Measurements from ENCODE around the gene CNTNAP5.

Gene CNTNAP5

DNA sequence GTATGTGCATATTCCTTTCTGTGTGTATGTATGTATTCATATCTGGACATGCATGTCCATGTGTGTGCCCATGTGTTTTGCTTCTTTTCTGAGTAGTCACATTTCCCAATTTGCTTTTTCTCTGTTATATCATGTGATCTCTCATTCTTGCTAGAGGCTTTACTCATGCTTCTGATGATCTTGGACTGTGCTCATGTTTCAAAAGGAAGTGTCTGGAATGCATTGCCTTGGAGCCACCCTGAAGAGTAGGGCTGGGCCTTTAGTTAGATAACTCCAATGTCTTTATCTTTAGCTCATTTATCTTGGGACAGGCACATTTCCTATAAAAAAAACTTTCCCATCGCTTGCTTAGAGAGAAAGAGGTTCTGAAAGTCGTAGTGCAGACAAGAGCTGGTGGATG lies 859.2 kb downstream of the CNTNAP5 start:
- TF ChIP-seq Cebpa-rat (IDR thresholded peaks at IDR 0.05): no peak
- H3K4me2 ChIP-seq: no peak overlapping the region
- H3K36me3 ChIP-seq: no peaks in the 10 kb centered on the region
- no peak overlapping the region for H3K9ac ChIP-seq
- H3K27me3 ChIP-seq: no peaks in the 10 kb centered on the region
- H4K20me1 ChIP-seq: no peaks in the 10 kb centered on the region
- H3K4me3 ChIP-seq: no peak overlapping the region
- H3K4me1 ChIP-seq: no peaks in the 10 kb centered on the region
- no peak overlapping the region for H3K27ac ChIP-seq
- H3K9me3 ChIP-seq (replicated peaks in 1 of 11): no peaks in the 10 kb centered on the region

DNA sequence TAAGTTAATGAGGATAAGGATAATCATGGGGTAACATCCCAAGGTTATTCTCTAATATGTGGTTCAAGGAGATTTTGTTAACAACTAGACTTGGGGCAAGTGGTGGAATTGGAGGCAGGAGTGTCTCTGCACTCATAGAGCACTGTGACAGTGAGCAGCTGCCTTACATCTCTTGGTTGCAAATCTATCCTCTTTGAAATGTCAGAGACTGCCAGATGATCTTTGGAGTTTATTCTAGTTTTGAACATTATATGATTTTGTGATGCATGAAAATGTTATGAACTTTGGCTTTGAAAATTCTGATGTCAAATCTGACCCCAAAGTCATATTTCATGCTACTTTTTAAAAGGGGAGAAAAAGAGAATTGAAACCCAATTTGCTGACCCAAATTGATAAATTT lies 861.1 kb downstream of the CNTNAP5 start:
- no peaks in the 10 kb centered on the region for H3K36me3 ChIP-seq
- H3K9ac ChIP-seq: no peak overlapping the region
- H3K27ac ChIP-seq: no peak overlapping the region
- no peak overlapping the region for H3K4me3 ChIP-seq
- no peaks in the 10 kb centered on the region for H3K9me3 ChIP-seq (replicated peaks in 1 of 11)
- no peaks in the 10 kb centered on the region for H3K4me1 ChIP-seq
- no peaks in the 10 kb centered on the region for H4K20me1 ChIP-seq
- TF ChIP-seq Cebpa-rat (IDR thresholded peaks at IDR 0.05): no peak
- H3K27me3 ChIP-seq: no peaks in the 10 kb centered on the region
- no peak overlapping the region for H3K4me2 ChIP-seq

DNA sequence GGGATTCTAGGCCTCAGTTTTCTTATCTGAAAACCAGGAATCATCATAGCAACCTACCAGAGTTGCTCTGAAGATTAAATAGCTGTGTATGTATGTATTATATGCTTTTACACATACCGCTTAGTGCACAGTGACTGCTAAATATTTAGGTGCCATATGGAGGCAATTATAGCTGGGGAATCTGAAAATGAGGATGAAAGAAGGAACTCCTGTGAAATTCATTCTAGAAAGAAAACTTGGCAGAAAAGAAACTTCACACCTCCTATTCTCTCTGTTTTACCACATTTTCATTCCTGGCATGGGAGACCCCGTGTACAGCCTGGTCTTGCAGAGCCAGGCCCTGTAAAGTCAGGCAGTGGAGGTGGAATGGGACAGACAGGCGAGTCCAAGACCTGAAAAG lies 862.4 kb downstream of the CNTNAP5 start:
- Histone ChIP-seq H3K9me3 (replicated peaks in 1 of 11) (no peaks in the 10 kb centered on the region), H3K9ac (no peak overlapping the region)

DNA sequence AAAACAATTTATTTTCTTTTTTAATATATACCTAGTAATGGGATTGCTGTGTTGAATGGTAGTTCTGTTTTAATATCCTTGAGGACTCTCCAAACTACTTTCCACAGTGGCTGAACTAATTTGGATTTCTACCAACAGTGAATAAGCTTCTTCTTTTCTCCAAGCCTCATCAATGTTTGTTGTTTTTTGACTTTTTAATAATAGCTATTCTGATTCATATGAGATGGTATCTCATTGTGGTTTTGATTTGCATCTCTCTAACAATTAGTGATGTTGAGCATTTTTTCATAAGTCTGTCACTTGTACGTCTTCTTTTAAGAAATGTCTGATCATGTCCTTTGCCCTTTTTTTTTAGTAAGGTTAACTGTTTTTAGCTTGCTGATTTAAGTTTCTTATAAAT lies 863.3 kb downstream of the CNTNAP5 start:
- Histone ChIP-seq H3K4me3 (no peak overlapping the region), H3K36me3 (no peaks in the 10 kb centered on the region), H3K4me1 (no peaks in the 10 kb centered on the region), H3K9me3 (replicated peaks in 1 of 11) (no peaks in the 10 kb centered on the region), H3K9ac (no peak overlapping the region), H3K27ac (no peak overlapping the region), H3K27me3 (no peaks in the 10 kb centered on the region), H3K4me2 (no peak overlapping the region), H4K20me1 (no peaks in the 10 kb centered on the region)
- no peak for TF ChIP-seq Cebpa-rat (IDR thresholded peaks at IDR 0.05)

More for the DNA sequence above, 862.4 kb downstream of the CNTNAP5 start:
- H3K4me2 ChIP-seq: no peak overlapping the region
- H3K27me3 ChIP-seq: no peaks in the 10 kb centered on the region
- no peak overlapping the region for H3K27ac ChIP-seq
- H3K4me3 ChIP-seq: no peak overlapping the region
- no peaks in the 10 kb centered on the region for H3K36me3 ChIP-seq
- H3K4me1 ChIP-seq: no peaks in the 10 kb centered on the region
- TF ChIP-seq Cebpa-rat (IDR thresholded peaks at IDR 0.05): no peak
- H4K20me1 ChIP-seq: no peaks in the 10 kb centered on the region

DNA sequence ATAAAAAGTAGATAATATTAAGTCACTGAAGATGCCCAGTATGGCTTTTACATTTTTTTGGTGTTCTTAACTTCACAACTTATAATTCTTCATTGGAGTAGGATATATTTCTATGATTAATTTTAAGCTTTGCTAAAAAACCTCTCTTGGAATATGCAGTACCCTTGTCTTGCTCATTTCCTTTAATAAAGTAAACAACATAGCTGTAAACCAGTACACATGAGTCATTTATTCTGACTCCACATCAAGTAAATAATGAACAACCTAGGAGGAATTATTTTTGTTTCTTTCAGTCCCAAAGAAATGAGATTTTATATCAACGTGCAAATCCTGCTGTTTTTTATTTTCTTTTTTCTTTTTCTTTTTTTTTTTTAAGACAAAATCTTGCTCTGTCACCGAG lies 869.1 kb downstream of the CNTNAP5 start:
- Histone ChIP-seq H3K9ac (no peak overlapping the region), H3K4me3 (no peak overlapping the region), H3K4me1 (no peaks in the 10 kb centered on the region), H3K36me3 (no peaks in the 10 kb centered on the region), H3K27me3 (no peaks in the 10 kb centered on the region), H3K4me2 (no peak overlapping the region), H3K27ac (no peak overlapping the region), H3K9me3 (replicated peaks in 1 of 11) (no peaks in the 10 kb centered on the region), H4K20me1 (no peaks in the 10 kb centered on the region)
- TF ChIP-seq Cebpa-rat (IDR thresholded peaks at IDR 0.05): no peak

DNA sequence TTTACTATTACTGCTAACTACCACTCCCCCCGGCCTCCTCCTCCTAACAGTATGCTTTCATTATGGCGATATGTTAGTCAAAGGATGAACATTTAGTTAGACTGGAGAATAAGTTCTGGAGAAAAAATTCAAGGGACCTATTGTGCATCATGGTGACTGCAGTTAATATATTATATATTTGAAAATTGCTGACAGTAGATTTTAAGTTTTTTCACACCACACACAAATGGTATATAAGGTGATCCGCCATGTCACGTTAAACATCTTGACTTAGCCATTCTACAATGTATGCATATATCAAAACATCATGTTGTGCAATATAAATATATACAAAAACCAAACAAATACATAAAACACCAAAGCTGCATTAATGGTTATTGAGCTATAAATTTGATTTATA lies 873.7 kb downstream of the CNTNAP5 start:
- H3K4me3 ChIP-seq: no peak overlapping the region
- no peaks in the 10 kb centered on the region for H3K36me3 ChIP-seq
- H4K20me1 ChIP-seq: no peaks in the 10 kb centered on the region
- TF ChIP-seq Cebpa-rat (IDR thresholded peaks at IDR 0.05): no peak
- no peak overlapping the region for H3K4me2 ChIP-seq
- H3K27me3 ChIP-seq: no peaks in the 10 kb centered on the region
- H3K27ac ChIP-seq: no peak overlapping the region
- no peak overlapping the region for H3K9ac ChIP-seq
- no peaks in the 10 kb centered on the region for H3K9me3 ChIP-seq (replicated peaks in 1 of 11)
- H3K4me1 ChIP-seq: no peaks in the 10 kb centered on the region

DNA sequence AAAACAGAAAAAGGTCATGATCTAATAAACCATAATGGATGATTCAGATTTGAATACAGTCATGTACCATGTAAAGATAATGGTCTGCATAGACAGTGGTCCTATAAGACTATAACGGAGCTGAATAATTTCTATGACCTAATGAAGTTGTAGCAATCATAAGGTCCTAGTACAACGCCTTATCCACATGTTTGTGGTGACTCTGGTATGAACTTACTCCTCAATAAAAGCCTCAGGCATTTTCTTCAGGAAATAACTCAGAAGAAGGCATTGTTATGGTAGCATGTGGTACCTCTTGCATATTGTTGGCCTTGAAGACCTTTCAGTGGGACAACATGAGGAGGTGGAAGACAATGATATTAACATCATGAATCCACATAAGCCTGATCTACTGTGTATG lies 883.3 kb downstream of the CNTNAP5 start:
- Histone ChIP-seq H3K27ac (no peak overlapping the region), H3K27me3 (no peaks in the 10 kb centered on the region), H3K9me3 (replicated peaks in 1 of 11) (no peaks in the 10 kb centered on the region), H3K9ac (no peak overlapping the region), H4K20me1 (no peaks in the 10 kb centered on the region), H3K4me1 (peaks cover 0 to under 1% (median 0%) of the 10 kb centered on the region in 10 experiments; a peak in 1 of 20 replicates), H3K4me3 (no peak overlapping the region), H3K36me3 (no peaks in the 10 kb centered on the region), H3K4me2 (no peak overlapping the region)
- TF ChIP-seq Cebpa-rat (IDR thresholded peaks at IDR 0.05): no peak

DNA sequence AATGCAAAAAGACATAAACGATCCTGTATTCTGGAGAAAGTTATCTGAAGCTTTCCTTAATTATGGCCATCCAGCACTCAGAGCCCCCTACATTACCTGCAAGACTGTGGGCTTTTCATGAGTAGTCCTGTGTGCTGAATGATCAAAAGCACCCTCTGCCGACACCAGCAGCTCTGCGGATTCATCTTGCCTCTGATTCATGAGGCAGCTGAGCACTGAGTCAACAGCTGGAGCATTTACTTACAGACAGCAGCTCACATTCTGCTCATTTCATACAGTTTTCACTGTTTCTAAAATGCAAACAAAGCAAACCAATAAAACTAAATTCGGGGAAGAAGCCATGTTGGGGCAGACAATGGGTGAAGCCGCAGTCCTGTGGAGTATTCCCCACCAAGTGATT lies 886.5 kb downstream of the CNTNAP5 start:
- H4K20me1 ChIP-seq: no peaks in the 10 kb centered on the region
- no peak overlapping the region for H3K9ac ChIP-seq
- H3K27ac ChIP-seq: no peak overlapping the region
- H3K9me3 ChIP-seq (replicated peaks in 1 of 11): no peaks in the 10 kb centered on the region
- H3K4me1 ChIP-seq: peaks cover 0 to 11% (median 2%) of the 10 kb centered on the region in 10 experiments; a peak in 10 of 20 replicates
- H3K27me3 ChIP-seq: no peaks in the 10 kb centered on the region
- H3K4me2 ChIP-seq: no peak overlapping the region
- no peak for TF ChIP-seq Cebpa-rat (IDR thresholded peaks at IDR 0.05)
- H3K36me3 ChIP-seq: no peaks in the 10 kb centered on the region
- H3K4me3 ChIP-seq: no peak overlapping the region

DNA sequence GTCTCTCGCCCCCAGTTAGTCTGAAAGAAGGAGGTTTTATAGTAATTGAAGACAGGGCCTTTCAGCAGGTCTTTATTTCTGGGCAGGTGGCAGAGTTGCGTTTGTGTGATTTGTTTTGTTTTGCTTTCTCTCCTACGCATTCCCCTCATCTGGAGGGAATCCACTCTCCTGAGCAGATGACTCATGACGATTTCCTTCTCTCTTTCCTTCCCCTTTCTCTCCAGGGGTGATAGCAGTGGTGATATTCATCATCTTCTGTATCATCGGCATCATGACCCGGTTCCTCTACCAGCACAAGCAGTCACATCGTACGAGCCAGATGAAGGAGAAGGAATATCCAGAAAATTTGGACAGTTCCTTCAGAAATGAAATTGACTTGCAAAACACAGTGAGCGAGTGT lies 888.8 kb downstream of the CNTNAP5 start:
- Histone ChIP-seq H3K4me1 (peaks cover 0 to 11% (median 2%) of the 10 kb centered on the region in 10 experiments; a peak in 10 of 20 replicates), H3K27ac (no peak overlapping the region), H3K9me3 (replicated peaks in 1 of 11) (no peaks in the 10 kb centered on the region), H3K4me2 (peak overlapping the region in 5 of 11 experiments; percentile 6 to 36 (median 30); a peak in 6 of 22 replicates), H4K20me1 (no peaks in the 10 kb centered on the region), H3K4me3 (no peak overlapping the region), H3K27me3 (no peaks in the 10 kb centered on the region), H3K9ac (no peak overlapping the region), H3K36me3 (no peaks in the 10 kb centered on the region)
- TF ChIP-seq Cebpa-rat (IDR thresholded peaks at IDR 0.05): no peak

DNA sequence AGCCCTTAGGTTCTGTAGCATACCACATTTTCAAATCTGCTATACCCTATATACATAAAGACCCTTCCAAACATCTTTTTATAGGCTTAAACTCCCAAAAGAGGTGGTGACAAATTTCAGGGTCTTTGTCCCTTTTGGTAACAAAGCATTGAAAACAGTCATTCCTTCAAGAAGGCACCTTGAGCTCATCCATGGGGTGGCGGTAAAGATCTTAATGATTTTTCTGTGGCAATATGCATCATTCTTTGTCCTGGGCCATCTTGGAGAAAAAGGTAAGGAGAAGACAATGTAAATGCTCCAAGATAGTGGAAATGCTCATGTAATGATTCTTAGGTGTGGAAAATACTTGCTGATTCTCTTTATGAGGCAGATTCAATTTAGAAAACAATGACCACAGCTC lies 890.5 kb downstream of the CNTNAP5 start:
- Histone ChIP-seq H3K4me2 (no peak overlapping the region), H3K27me3 (no peaks in the 10 kb centered on the region), H3K36me3 (no peaks in the 10 kb centered on the region), H3K9me3 (replicated peaks in 1 of 11) (no peaks in the 10 kb centered on the region), H3K4me3 (no peak overlapping the region), H3K4me1 (peaks cover 0 to 11% (median 2%) of the 10 kb centered on the region in 10 experiments; a peak in 10 of 20 replicates), H3K9ac (no peak overlapping the region), H4K20me1 (no peaks in the 10 kb centered on the region), H3K27ac (no peak overlapping the region)
- no peak for TF ChIP-seq Cebpa-rat (IDR thresholded peaks at IDR 0.05)
